ENCODE measurements around the gene SLIT1. TPM values are rescaled to one million over a fixed set of nuclear protein-coding genes. Genes with fewer than 3 reads are reported as not detected.

SLIT1 gene
- total and polyA plus RNA-seq, 2 of the 8 experiments (the other 6 are each of a cell fraction or from before 2014, with no cell fraction given): 0.70 to 0.88 TPM

DNA sequence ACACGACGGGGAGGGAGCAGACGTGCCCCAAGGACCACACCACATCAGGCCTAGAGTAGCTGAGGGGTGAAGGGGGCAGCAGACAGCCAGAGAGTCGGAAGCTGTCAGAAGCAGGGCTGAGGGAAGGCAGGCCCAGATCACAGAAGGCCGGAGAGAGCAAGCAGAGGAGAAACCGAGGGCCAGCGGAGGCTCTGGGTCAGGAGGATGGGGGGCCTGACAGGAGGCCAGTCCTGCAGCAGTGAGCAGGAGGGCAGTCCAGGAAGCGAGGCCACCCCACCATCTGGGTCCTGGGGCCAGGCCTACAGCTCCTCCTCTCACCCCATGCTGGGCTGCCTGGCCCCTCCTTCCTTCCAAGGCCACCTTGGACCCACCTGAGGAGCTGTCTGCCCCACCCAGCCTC is 20.3 kb downstream of the SLIT1 start (continued):
- TF ChIP-seq PHF8 (conservative IDR thresholded peaks at IDR 0.05; ENCODE audit: low read depth, low read length): no peak

Measured in H1 (cell line).